Activated T-cell treated with anti-CD3 and anti-CD28 coated beads for 24 hours (primary cell): ENCODE results near the gene RFX7.
"Not testable (repeated sequence)": the region's sequence is repeated elsewhere in the genome, so short reads cannot be mapped to it uniquely, and the experiment has no call there.

ENCODE experiments used
- DNase-seq: peaks from one replicate; pipeline ENCODE4 v3.0.0-alpha.2; 2020; ENCODE audit warnings: low read depth

Gene RFX7

GRCh38 chr15:56205061-56205876, 38.4 kb downstream of the RFX7 start:
- DNase-seq, result no peak

- DNase-seq, result not testable (repeated sequence)
Measured at GRCh38 chr15:56203312-56203922, 40.3 kb downstream of the RFX7 start.

GRCh38 chr15:56202701-56203100, 41.0 kb downstream of the RFX7 start:
- DNase-seq, result no peak

- no peak for DNase-seq
Measured at GRCh38 chr15:56199038-56199437, 44.6 kb downstream of the RFX7 start.

- no peak for DNase-seq
Measured at GRCh38 chr15:56194035-56194434, 49.6 kb downstream of the RFX7 start.

GRCh38 chr15:56192659-56193442, 50.8 kb downstream of the RFX7 start:
- no peak for DNase-seq

- no peak for DNase-seq
Measured at GRCh38 chr15:56187665-56188064, 56.0 kb downstream of the RFX7 start.

GRCh38 chr15:56185980-56186379, 57.7 kb downstream of the RFX7 start:
- DNase-seq, result no peak

- DNase-seq, result no peak
Measured at GRCh38 chr15:56184516-56184915, 59.2 kb downstream of the RFX7 start.

GRCh38 chr15:56180851-56181250, 62.8 kb downstream of the RFX7 start:
- no peak for DNase-seq

GRCh38 chr15:56176996-56177395, 66.7 kb downstream of the RFX7 start:
- DNase-seq, result no peak

- DNase-seq, result no peak
Measured at GRCh38 chr15:56175788-56176187, 67.9 kb downstream of the RFX7 start.

- DNase-seq, result no peak
Measured at GRCh38 chr15:56174649-56175048, 69.0 kb downstream of the RFX7 start.

- no peak for DNase-seq
Measured at GRCh38 chr15:56168394-56168793, 75.3 kb downstream of the RFX7 start.

GRCh38 chr15:56165234-56165633, 78.4 kb downstream of the RFX7 start:
- no peak for DNase-seq

- no peak for DNase-seq
Measured at GRCh38 chr15:56160966-56161365, 82.7 kb downstream of the RFX7 start.

GRCh38 chr15:56156877-56157276, 86.8 kb downstream of the RFX7 start:
- DNase-seq, result no peak

- not testable (repeated sequence) for DNase-seq
Measured at GRCh38 chr15:56155278-56155677, 88.4 kb downstream of the RFX7 start.

- DNase-seq, result not testable (repeated sequence)
Measured at GRCh38 chr15:56154768-56155167, 88.9 kb downstream of the RFX7 start.

GRCh38 chr15:56150204-56150603, 93.5 kb downstream of the RFX7 start:
- no peak for DNase-seq

GRCh38 chr15:56148064-56148463, 95.6 kb downstream of the RFX7 start:
- no peak for DNase-seq

GRCh38 chr15:56146756-56147155, 96.9 kb downstream of the RFX7 start:
- no peak for DNase-seq

GRCh38 chr15:56128081-56128480, 115.6 kb downstream of the RFX7 start:
- no peak for DNase-seq
